ENCODE data around the gene TAAR2. TPM values are rescaled to one million over a fixed set of nuclear protein-coding genes. Genes with fewer than 3 reads are reported as not detected.

TAAR2 gene, protein sequence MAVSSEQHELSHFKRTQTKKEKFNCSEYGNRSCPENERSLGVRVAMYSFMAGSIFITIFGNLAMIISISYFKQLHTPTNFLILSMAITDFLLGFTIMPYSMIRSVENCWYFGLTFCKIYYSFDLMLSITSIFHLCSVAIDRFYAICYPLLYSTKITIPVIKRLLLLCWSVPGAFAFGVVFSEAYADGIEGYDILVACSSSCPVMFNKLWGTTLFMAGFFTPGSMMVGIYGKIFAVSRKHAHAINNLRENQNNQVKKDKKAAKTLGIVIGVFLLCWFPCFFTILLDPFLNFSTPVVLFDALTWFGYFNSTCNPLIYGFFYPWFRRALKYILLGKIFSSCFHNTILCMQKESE
- not detected for total RNA-seq
- long read RNA-seq, result 0 reads

DNA sequence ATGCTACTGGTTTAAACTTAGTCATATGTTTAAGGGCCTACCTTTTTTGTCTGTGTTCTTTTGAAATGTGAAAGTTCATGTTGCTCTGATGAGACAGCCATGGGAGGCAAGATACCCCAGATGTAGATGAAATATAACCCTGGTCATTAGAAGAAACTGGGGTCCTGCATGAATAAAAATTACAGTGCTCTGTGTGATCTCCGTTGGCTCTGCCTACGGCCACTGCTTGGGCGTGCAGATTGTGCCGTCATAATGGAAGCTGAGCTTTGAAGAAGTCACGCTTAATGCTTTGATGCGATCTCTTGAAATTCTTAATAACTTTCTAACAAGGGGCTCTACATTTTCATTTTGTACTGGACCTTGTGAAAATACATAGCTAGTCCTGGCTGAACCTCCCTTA lies at the start of gene TAAR2:
TSS of gene TAAR2 (minus strand) at position 101 of the 400 bp plus-strand sequence. CDS start at position 101, 0 bp downstream.
- no peak for TF ChIP-seq CTCF (IDR thresholded peaks at IDR 0.05; ENCODE audit: borderline replicate concordance)
- Histone ChIP-seq H3K4me1 (no peaks in the 10 kb centered on the region), H3K36me3 (no peaks in the 10 kb centered on the region), H3K27ac (replicated peaks) (no peak within 1 kb of the TSS), H3K9me3 (replicated peaks) (peaks cover 25% of the 10 kb centered on the region), H3K4me3 (no peak within 1 kb of the TSS), H3K27me3 (ENCODE audit: low read depth) (peaks cover 25% of the 10 kb centered on the region)
- DNase-seq, result no peak
- intact Hi-C loops (cut with micrococcal nuclease), result no loop called here

- intact Hi-C loops (cut with micrococcal nuclease), result no loop called here
- H3K4me3 ChIP-seq, result no peak overlapping the region
- peaks cover 4% of the 10 kb centered on the region for H3K4me1 ChIP-seq
- H3K36me3 ChIP-seq, result no peaks in the 10 kb centered on the region
- no peaks in the 10 kb centered on the region for H3K27me3 ChIP-seq (ENCODE audit: low read depth)
- no peak overlapping the region for H3K27ac ChIP-seq (replicated peaks)
- DNase-seq, result no peak
- no peaks in the 10 kb centered on the region for H3K9me3 ChIP-seq (replicated peaks)
- TF ChIP-seq CTCF (IDR thresholded peaks at IDR 0.05; ENCODE audit: borderline replicate concordance), result no peak
These were observed 49.5 kb upstream of the TAAR2 start for GRCh38 chr6:132673376-132674094.

- Histone ChIP-seq H3K4me3 (no peak overlapping the region), H3K4me1 (peaks cover 4% of the 10 kb centered on the region), H3K9me3 (replicated peaks) (no peaks in the 10 kb centered on the region), H3K36me3 (no peaks in the 10 kb centered on the region), H3K27me3 (ENCODE audit: low read depth) (no peaks in the 10 kb centered on the region), H3K27ac (replicated peaks) (no peak overlapping the region)
- intact Hi-C loops (cut with micrococcal nuclease), result no loop called here
- no peak for DNase-seq
- no peak for TF ChIP-seq CTCF (IDR thresholded peaks at IDR 0.05; ENCODE audit: borderline replicate concordance)
These were observed 47.2 kb upstream of the TAAR2 start for GRCh38 chr6:132671295-132671694.

- peaks cover 4% of the 10 kb centered on the region for H3K4me1 ChIP-seq
- peak; percentile 66 for TF ChIP-seq CTCF (IDR thresholded peaks at IDR 0.05; ENCODE audit: borderline replicate concordance)
- H3K9me3 ChIP-seq (replicated peaks), result peaks cover 1% of the 10 kb centered on the region
- intact Hi-C loops (cut with micrococcal nuclease), result loop anchor here (5.0 kb wide), 1 partner anchor 98 kb away; no protein-coding TSS in a partner anchor
- H3K27ac ChIP-seq (replicated peaks), result no peak overlapping the region
- no peaks in the 10 kb centered on the region for H3K36me3 ChIP-seq
- no peak overlapping the region for H3K4me3 ChIP-seq
- H3K27me3 ChIP-seq (ENCODE audit: low read depth), result no peaks in the 10 kb centered on the region
- DNase-seq, result no peak
These were observed 45.7 kb upstream of the TAAR2 start for GRCh38 chr6:132669690-132670291.

GRCh38 chr6:132666118-132666517 lies 42.0 kb upstream of the TAAR2 start:
- intact Hi-C loops (cut with micrococcal nuclease), result loop anchor here (5.0 kb wide), 1 partner anchor 101 kb away; no protein-coding TSS in a partner anchor
- no peak for TF ChIP-seq CTCF (IDR thresholded peaks at IDR 0.05; ENCODE audit: borderline replicate concordance)

More at GRCh38 chr6:132666118-132666517, 42.0 kb upstream of the TAAR2 start:
- H3K4me1 ChIP-seq, result peaks cover 4% of the 10 kb centered on the region
- DNase-seq, result no peak
- peaks cover 8% of the 10 kb centered on the region for H3K9me3 ChIP-seq (replicated peaks)
- no peaks in the 10 kb centered on the region for H3K27me3 ChIP-seq (ENCODE audit: low read depth)
- no peak overlapping the region for H3K27ac ChIP-seq (replicated peaks)
- H3K4me3 ChIP-seq, result no peak overlapping the region
- no peaks in the 10 kb centered on the region for H3K36me3 ChIP-seq

All from left ventricle myocardium inferior (tissue), 1 donor.